ENCODE measurements around the gene FBXL14.

- no peak for TF ChIP-seq EGR1 (conservative IDR thresholded peaks at IDR 0.05)
- TF ChIP-seq ARNT (IDR thresholded peaks at IDR 0.05): no peak
- TF ChIP-seq, protein P1, sequence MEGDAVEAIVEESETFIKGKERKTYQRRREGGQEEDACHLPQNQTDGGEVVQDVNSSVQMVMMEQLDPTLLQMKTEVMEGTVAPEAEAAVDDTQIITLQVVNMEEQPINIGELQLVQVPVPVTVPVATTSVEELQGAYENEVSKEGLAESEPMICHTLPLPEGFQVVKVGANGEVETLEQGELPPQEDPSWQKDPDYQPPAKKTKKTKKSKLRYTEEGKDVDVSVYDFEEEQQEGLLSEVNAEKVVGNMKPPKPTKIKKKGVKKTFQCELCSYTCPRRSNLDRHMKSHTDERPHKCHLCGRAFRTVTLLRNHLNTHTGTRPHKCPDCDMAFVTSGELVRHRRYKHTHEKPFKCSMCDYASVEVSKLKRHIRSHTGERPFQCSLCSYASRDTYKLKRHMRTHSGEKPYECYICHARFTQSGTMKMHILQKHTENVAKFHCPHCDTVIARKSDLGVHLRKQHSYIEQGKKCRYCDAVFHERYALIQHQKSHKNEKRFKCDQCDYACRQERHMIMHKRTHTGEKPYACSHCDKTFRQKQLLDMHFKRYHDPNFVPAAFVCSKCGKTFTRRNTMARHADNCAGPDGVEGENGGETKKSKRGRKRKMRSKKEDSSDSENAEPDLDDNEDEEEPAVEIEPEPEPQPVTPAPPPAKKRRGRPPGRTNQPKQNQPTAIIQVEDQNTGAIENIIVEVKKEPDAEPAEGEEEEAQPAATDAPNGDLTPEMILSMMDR (IDR thresholded peaks at IDR 0.05 in 2 of 3, conservative IDR thresholded peaks at IDR 0.05 in 1 of 3; ENCODE audit: insufficient read depth in 2 of 3, low read depth in 1 of 3, low read length in 3 of 3): no peak
- no peak for TF ChIP-seq NCOA6 (IDR thresholded peaks at IDR 0.05)
- no peak for TF ChIP-seq CEBPB (tag; IDR thresholded peaks at IDR 0.05)
- TF ChIP-seq CHD4 (IDR thresholded peaks at IDR 0.05; ENCODE audit: insufficient read depth, insufficient replicate concordance, low read depth, low read length, poor library complexity, severe bottlenecking): no peak
- no peak for TF ChIP-seq HCFC1 (IDR thresholded peaks at IDR 0.05; ENCODE audit: low read depth, low read length)
- TF ChIP-seq POLR2AphosphoS5 (IDR thresholded peaks at IDR 0.05; ENCODE audit: control insufficient read depth, insufficient read depth, low read depth, low read length): no peak
- TF ChIP-seq PTTG1 (tag; IDR thresholded peaks at IDR 0.05; ENCODE audit: low read depth): no peak
- TF ChIP-seq EZH2 (IDR thresholded peaks at IDR 0.05; ENCODE audit: borderline replicate concordance, low read depth, low read length): no peak
- no peak for TF ChIP-seq BDP1 (IDR thresholded peaks at IDR 0.05; ENCODE audit: insufficient read depth, insufficient read length)
- TF ChIP-seq SP2 (IDR thresholded peaks at IDR 0.05; ENCODE audit: extremely low read depth, low read depth, low read length, poor library complexity, severe bottlenecking): no peak
- TF ChIP-seq, protein P2, sequence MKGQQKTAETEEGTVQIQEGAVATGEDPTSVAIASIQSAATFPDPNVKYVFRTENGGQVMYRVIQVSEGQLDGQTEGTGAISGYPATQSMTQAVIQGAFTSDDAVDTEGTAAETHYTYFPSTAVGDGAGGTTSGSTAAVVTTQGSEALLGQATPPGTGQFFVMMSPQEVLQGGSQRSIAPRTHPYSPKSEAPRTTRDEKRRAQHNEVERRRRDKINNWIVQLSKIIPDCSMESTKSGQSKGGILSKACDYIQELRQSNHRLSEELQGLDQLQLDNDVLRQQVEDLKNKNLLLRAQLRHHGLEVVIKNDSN (CRISPR knock-in tag; IDR thresholded peaks at IDR 0.05): no peak
- TF ChIP-seq, protein P3, sequence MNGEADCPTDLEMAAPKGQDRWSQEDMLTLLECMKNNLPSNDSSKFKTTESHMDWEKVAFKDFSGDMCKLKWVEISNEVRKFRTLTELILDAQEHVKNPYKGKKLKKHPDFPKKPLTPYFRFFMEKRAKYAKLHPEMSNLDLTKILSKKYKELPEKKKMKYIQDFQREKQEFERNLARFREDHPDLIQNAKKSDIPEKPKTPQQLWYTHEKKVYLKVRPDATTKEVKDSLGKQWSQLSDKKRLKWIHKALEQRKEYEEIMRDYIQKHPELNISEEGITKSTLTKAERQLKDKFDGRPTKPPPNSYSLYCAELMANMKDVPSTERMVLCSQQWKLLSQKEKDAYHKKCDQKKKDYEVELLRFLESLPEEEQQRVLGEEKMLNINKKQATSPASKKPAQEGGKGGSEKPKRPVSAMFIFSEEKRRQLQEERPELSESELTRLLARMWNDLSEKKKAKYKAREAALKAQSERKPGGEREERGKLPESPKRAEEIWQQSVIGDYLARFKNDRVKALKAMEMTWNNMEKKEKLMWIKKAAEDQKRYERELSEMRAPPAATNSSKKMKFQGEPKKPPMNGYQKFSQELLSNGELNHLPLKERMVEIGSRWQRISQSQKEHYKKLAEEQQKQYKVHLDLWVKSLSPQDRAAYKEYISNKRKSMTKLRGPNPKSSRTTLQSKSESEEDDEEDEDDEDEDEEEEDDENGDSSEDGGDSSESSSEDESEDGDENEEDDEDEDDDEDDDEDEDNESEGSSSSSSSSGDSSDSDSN (IDR thresholded peaks at IDR 0.05; ENCODE audit: borderline replicate concordance in 1 of 2, low read depth in 2 of 2, low read length in 2 of 2): no peak
Measured at GRCh38 chr12:1552171-1552570, 42.2 kb downstream of the FBXL14 start.
